Measurements from ENCODE around the gene FRMD4A.
"Not testable (repeated sequence)": the region's sequence is repeated elsewhere in the genome, so short reads cannot be mapped to it uniquely, and the experiment has no call there.

Gene FRMD4A

GRCh38 chr10:13970236-13970956 is 360.3 kb downstream of the FRMD4A start:
- DNase-seq, result no peak

- DNase-seq, result no peak
These were observed 361.0 kb downstream of the FRMD4A start for GRCh38 chr10:13969792-13970140.

- no peak for DNase-seq
These were observed 361.5 kb downstream of the FRMD4A start for GRCh38 chr10:13969118-13969791.

DNA sequence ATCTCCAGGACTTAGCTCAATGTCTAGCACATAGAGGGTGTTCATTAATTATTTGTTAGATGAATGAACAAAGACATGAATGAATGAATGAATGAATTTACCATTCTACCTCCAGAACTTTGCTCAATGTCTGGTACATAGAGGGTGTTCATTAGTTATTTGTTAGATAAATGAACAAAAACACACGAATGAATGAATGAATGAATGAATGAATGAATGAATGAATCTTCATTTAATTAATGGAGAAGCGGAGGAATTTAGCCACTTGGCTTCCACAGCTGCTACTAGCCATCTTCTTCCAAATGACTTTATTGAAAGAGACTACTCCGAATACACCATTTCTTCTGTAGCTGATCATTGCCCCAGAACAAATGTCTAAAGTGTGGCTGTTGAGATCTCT is 368.9 kb downstream of the FRMD4A start:
- DNase-seq, result no peak

- no peak for DNase-seq
These were observed 369.6 kb downstream of the FRMD4A start for GRCh38 chr10:13961097-13961496.

- no peak for DNase-seq
These were observed 370.1 kb downstream of the FRMD4A start for GRCh38 chr10:13960603-13961002.

DNA sequence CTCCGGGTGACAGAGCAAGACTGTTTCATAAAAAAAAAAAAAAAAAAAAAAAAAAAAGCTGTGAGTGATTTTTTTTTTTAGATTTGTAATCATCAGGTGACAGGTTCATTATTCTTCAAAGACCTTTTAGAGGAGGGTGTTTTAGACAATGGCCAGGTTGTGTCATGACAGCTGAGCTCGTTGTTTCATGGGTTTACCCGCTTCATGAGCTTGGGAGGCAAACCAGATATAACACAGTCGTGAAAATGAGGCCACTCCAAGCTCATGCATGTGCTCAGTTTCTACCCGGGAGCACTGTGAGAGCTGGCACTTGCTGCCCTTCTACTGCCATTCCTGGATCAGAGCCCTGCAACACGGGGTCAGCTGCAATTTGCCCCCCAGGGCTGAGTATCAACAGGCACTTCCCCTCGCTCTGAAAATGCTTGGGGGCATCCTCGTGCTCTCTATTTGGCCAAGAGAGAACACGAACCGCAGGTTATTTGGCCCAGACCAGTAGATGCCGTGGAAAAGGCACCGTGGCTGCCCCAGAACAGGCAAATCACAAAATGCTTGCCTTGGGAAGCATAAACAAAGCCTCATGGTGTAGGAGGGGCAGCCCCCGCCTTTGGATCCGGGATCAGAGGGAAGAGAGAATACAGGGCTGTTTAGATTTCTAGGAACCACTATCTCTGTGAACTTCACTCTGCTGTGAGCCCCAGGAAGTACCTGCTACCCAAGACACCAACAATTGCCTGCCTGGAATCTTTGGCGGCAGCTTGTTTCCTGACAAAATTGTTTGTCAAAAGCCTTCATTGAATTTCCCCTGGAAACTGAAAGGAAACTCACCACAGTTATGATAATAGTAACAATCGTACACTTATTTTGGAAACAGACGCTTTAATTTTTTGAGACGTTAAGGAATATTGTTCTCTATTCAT is 371.0 kb downstream of the FRMD4A start:
- DNase-seq, result no peak

DNA sequence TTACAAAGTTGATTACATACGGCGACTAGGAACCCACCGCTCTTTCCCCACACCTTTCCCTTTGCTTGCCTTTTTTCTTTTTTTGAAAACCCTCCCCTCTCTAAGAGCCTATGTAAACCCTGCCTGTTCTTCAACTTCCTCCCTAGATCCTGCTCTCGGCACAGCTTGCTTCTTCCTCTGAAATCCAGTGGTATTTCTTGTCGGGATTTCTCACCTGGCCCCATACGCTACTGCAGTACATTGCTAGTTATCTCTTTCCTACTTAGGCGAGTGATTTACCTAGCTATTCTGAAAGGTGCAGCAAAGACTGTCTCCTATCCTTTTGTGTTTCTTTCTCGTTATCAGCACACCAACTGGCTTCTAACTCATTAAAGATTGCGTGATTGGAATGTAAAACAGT is 372.9 kb downstream of the FRMD4A start:
- no peak for DNase-seq

DNA sequence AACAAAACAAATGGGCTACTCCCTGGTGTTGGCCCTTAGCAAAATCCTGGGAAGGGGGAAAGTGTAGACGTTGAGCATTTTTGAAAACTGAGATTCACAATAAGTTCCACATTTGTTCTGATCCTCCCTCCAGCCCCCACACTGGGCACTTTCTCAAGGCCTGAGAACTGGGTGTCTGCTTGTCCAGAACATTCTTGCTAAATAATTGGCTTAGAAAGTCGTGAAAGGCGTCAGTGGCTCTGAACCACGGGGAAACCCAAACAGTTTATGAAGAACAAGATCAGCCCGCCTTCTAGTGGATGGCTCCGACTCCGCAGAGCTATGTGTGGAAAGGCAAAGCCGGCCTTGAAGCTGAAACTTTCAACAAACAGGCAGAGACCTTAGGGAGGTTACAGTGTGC is 373.9 kb downstream of the FRMD4A start:
- peak; percentile 61 for DNase-seq

GRCh38 chr10:13955409-13956068 is 375.2 kb downstream of the FRMD4A start:
- no peak for DNase-seq

DNA sequence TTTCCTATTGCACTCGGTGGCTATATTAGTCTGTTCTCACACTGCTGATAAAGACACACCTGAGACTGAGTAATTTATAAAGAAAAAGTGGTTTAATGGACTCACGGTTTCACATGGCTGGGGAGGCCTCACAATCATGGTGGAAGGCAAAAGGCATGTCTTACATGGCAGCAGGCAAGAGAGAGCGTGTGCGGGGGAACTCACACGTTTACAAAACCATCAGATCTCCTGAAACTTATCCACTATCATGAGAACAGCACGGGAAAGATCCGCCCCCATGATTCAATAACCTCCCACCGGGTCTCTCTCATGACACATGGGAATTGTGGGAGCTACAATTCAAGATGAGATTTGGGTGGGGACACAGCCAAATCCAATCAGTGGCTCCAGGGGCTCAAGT is 376.5 kb downstream of the FRMD4A start:
- DNase-seq, result not testable (repeated sequence)

GRCh38 chr10:13953371-13953770 is 377.4 kb downstream of the FRMD4A start:
- no peak for DNase-seq

DNA sequence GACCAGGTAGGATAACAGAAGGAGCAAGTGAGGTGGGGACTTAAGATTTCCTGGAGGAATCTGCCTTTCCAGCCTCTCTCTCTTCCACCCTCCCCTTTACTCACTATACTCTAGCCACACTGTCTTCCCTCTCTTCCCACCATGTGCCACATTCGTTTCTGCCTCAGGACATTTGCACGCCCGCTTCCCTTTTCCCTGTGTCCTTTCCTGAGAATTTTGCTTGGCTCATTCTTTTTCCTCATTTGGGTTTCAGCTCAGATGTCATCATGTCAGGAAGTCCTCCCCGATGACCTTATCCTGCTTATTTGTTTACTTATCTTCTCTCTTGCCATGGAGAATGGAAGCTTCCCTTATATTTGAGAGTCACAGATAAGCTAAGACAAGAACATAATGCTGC is 380.2 kb downstream of the FRMD4A start:
- no peak for DNase-seq

- no peak for DNase-seq
These were observed 380.7 kb downstream of the FRMD4A start for GRCh38 chr10:13949844-13950542.

- no peak for DNase-seq
These were observed 384.6 kb downstream of the FRMD4A start for GRCh38 chr10:13946209-13946460.

DNA sequence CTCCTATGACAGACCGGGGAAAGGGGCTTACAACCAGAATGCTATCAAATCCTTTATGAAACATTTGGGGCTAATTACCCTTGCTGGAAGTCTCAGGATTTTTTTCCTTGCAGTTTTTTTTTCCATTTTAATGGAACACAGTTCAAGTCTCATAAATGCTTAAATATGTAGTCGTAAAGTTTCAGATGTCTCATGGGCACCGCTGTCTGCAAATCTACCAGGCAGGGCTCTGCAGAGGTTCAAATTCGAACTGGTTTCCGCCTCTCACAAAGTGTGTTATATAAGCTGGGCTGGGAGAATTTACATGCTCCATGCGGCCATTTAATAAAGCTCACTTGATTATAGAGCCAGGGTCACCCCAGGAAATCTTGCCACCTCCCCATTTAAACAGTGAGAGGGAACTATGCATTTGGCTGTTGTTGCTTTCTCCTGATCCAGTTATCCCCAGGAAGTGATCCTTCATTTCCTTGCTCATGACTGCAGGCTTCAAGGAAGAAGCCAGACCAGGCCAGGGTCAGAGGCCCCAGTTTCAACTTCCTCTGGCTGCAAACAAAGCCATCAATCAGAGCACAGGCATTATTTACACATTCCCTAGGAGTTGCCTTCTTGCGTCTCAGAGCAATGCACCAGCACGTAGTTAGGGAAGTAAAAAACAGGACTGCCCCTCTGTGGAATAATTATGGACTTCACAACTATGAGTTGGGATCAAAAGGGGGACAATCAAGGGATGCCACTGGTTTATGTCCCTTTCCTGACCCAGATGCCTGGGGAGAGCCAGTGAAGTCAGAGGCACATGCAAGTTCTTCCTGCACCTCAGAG is 385.1 kb downstream of the FRMD4A start:
- DNase-seq, result peak; percentile 30

- no peak for DNase-seq
These were observed 385.9 kb downstream of the FRMD4A start for GRCh38 chr10:13944823-13945222.

DNA sequence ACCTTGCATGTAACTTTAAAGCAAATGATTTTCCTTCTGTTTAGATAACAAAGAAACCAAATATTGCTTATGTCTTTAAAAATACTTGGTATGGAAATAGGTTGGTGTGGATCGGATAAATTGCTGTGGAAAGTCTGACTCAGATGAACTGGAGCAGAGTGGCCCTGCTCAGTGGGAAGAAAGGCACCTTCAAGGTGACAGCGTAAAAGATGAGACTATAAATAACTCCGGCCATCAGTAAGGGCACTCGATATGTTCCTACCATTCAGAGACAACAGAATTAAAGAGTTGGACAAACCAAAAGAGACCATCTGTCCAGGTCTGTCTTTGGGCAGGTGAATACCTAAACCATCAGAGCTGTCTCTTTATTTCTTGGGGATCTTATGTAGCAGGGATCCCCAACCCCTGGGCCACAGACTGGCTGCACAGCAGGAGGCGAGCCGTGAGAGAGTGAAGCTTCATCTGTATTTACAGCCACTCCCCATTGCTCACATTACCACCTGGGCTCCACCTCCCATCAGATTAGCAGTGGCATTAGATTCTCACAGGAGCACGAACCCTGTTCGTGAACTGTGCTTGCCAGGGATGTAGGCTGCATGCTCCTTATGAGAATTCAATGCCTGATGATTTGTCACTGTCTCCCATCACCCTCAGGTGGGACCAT is 386.9 kb downstream of the FRMD4A start:
- no peak for DNase-seq

GRCh38 chr10:13942035-13942434 is 388.7 kb downstream of the FRMD4A start:
- no peak for DNase-seq

GRCh38 chr10:13939391-13939790 is 391.3 kb downstream of the FRMD4A start:
- DNase-seq, result no peak

DNA sequence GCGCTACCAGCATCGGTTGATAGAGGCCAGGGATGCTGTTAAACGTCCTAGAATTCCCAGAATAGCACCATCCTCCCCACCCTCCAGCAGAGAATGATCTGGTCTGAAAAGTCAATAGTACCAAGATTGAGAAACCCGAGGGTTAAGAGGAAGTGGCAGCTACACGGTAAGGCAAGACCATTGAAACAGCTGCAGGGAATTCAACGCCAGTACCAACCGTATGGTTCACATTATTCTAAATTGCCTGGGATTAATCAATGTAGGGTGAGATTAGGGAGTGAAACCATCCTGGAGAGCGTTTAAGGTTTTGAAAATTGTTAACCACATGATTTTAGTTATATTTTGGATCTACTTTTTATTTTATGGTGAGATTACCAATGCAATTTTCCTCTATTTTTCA is 391.8 kb downstream of the FRMD4A start:
- DNase-seq, result no peak

All from midbrain (tissue), 1 donor.